PFSK-1 (cell line): ENCODE data around the gene ARHGAP9.

Experiments used
- POLR2AphosphoS5 ChIP-seq: IDR thresholded peaks from 2 replicates; pipeline ENCODE4 v1.6.1; 2012; ENCODE audit warnings: low read depth, mild to moderate bottlenecking, control low read depth, low read length, moderate library complexity
- SIN3A ChIP-seq: IDR thresholded peaks from 2 replicates; pipeline ENCODE4 v1.6.1; 2012; ENCODE audit warnings: mild to moderate bottlenecking, low read length, moderate library complexity, borderline replicate concordance; ENCODE audit not compliant: insufficient read depth
- TF ChIP-seq, protein P1 (sequence below), 2 experiments: IDR thresholded peaks; 2 replicates each; pipeline versions ENCODE4 v1.6.1 to v1.8.0; 2011 to 2012; ENCODE audit warnings: low read depth in 2 of 2, low read length in 2 of 2, control low read depth in 1 of 2, inconsistent platforms in 1 of 2, mild to moderate bottlenecking in 1 of 2, moderate library complexity in 1 of 2; ENCODE audit not compliant: insufficient read depth in 1 of 2

DNA sequence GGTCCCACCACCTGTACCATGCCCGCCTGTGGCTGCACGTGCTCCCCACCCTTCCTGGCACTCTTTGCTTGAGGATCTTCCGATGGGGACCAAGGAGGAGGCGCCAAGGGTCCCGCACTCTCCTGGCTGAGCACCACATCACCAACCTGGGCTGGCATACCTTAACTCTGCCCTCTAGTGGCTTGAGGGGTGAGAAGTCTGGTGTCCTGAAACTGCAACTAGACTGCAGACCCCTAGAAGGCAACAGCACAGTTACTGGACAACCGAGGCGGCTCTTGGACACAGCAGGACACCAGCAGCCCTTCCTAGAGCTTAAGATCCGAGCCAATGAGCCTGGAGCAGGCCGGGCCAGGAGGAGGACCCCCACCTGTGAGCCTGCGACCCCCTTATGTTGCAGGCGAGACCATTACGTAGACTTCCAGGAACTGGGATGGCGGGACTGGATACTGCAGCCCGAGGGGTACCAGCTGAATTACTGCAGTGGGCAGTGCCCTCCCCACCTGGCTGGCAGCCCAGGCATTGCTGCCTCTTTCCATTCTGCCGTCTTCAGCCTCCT is 23.4 kb downstream of the ARHGAP9 start:
- TF ChIP-seq, protein P1, sequence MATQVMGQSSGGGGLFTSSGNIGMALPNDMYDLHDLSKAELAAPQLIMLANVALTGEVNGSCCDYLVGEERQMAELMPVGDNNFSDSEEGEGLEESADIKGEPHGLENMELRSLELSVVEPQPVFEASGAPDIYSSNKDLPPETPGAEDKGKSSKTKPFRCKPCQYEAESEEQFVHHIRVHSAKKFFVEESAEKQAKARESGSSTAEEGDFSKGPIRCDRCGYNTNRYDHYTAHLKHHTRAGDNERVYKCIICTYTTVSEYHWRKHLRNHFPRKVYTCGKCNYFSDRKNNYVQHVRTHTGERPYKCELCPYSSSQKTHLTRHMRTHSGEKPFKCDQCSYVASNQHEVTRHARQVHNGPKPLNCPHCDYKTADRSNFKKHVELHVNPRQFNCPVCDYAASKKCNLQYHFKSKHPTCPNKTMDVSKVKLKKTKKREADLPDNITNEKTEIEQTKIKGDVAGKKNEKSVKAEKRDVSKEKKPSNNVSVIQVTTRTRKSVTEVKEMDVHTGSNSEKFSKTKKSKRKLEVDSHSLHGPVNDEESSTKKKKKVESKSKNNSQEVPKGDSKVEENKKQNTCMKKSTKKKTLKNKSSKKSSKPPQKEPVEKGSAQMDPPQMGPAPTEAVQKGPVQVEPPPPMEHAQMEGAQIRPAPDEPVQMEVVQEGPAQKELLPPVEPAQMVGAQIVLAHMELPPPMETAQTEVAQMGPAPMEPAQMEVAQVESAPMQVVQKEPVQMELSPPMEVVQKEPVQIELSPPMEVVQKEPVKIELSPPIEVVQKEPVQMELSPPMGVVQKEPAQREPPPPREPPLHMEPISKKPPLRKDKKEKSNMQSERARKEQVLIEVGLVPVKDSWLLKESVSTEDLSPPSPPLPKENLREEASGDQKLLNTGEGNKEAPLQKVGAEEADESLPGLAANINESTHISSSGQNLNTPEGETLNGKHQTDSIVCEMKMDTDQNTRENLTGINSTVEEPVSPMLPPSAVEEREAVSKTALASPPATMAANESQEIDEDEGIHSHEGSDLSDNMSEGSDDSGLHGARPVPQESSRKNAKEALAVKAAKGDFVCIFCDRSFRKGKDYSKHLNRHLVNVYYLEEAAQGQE (IDR thresholded peaks at IDR 0.05; ENCODE audit: insufficient read depth in 1 of 2, low read depth in 2 of 2, low read length in 2 of 2), result no peak
- no peak for TF ChIP-seq POLR2AphosphoS5
- TF ChIP-seq SIN3A, result no peak
